Activated CD4-positive, alpha-beta T cell treated with anti-CD3 and anti-CD28 coated beads, Interleukin-2, amount 50 U/mL, for 1 hour (primary cell): ENCODE results near the gene BTBD19.
"Not testable (repeated sequence)": the region's sequence is repeated elsewhere in the genome, so short reads cannot be mapped to it uniquely, and the experiment has no call there.

Experiments used
- DNase-seq: peaks from one replicate; pipeline ENCODE4 v3.0.0-alpha.2; 2020

Gene BTBD19

GRCh38 chr1:44788120-44788860 lies 20.0 kb upstream of the BTBD19 start, which contains the start of gene BEST4:
BEST4 (minus strand) TSS chr1:44788170; CDS start chr1:44787705, 465 bp downstream.
- DNase-seq, result no peak

DNA sequence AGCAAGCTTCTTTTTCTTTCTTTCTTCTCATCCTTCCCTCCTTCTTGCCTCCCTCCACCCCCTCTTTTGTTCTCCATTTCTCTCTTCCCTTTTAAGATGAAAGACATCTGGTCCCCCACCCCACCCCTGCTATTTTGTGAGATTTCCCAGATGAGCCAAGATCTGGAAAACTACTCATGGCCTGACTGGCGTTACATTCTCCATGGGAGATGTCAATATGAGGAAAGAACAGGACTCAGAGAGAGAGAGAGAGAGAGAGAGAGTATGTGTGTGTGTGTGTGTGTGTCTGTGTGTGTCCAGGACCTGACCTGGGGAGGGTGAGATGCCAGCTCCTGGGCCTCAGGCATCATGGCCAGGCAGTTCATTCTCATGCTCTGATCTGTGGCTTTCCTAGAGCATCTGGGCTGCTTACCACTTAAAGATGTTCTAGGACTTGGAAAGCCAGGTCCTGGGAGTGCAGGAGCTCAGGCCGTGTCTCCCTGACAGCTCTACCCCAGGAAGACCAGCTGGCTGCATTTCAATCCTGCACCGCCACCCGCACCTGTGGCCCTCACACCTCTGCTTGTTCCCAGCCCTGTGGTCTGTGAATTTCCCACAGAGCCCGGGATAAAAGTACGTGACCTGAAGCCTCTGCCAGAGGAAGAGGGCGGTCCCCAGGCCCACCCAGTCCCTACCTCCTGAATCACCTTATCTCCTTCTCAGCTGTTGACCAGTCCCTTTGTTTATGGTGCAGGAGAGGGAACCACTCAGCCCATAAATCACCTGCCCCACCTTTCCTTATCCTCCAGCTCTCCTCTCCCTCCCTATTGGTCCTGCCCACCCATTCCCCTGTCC lies 17.1 kb upstream of the BTBD19 start:
- no peak for DNase-seq

DNA sequence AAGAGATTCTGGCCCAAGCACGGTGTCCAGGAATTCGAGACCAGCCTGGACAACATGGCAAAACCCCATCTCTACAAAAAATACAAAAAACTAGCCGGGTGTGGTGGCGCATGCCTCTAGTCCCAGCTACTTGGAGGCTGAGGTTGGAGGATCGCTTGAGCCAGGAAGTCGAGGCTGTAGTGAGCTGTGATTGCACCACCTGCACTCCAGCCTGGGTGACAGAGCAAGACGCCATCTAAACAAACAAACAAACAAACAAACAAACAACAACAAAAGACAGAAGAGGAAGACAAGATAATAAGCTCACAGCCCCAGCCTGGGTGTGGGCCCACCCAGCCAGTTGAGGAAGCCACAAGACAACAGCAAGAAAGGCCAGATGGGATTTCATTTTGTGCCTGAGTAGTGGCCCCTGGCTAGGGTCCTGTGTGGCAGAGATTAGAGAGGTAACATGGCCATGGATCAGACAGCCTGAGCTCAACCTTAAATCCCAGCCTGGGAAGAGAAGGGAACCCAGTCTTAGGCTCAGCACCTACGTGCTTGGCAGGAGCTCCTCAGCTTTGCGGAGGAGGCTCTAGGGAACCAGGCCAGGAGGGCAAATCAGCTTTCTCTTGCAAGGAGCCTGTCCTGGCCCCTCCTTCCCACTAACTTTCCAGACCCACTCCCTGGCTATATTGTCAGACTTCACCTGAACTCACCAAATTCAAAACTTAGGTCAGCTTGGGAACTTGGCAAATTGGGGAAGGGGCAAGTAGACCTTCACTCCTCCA lies 15.4 kb upstream of the BTBD19 start:
- DNase-seq, result no peak

GRCh38 chr1:44797886-44798285 lies 10.4 kb upstream of the BTBD19 start:
- DNase-seq, result not testable (repeated sequence)

DNA sequence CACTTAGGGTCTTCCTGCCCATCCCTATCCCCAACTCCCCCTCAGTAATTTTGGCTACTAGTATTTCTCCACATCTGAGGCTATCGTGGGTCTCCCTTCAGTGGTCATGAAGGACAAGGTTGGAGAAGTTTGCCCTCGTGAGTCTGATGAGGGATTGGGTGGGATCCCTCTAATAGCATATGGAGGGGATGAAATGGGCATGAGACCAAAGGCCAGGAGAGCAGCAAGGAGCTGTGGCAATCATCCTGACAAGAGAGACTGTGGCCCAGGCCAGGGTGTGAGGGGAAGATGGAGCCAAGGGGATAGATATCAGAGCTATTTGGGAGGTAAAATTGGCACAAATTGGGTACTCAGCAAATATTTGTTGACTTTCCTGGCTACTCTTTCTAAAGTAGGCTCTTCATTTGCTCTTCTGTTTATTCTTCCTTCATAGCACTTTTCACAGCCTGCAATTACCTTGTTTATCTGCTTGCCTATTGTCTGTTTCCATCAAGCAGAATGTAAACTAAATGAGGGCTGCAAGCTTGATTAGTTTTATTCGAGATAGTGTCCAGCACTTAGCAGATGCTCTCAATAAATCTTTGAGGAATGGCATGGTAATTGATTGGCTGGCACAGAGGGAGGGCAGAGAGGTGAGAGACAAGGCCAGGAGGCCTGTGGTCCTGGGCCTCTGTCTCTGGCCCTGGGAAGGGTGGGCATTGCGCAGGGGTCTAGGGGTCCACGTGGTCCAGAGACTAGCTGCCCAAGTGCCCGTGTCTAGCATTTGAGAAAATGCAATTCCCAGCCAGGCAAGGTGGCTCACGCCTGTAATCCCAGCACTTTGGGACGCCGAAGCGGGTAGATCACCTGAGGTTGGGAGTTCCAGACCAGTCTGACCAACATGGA lies 9.6 kb upstream of the BTBD19 start:
- no peak for DNase-seq

GRCh38 chr1:44799770-44800584 lies 8.3 kb upstream of the BTBD19 start, which contains the start of gene PLK3:
PLK3 (plus strand) TSS chr1:44800377; CDS start chr1:44800464, 87 bp downstream.
- DNase-seq, result peak; percentile 99

DNA sequence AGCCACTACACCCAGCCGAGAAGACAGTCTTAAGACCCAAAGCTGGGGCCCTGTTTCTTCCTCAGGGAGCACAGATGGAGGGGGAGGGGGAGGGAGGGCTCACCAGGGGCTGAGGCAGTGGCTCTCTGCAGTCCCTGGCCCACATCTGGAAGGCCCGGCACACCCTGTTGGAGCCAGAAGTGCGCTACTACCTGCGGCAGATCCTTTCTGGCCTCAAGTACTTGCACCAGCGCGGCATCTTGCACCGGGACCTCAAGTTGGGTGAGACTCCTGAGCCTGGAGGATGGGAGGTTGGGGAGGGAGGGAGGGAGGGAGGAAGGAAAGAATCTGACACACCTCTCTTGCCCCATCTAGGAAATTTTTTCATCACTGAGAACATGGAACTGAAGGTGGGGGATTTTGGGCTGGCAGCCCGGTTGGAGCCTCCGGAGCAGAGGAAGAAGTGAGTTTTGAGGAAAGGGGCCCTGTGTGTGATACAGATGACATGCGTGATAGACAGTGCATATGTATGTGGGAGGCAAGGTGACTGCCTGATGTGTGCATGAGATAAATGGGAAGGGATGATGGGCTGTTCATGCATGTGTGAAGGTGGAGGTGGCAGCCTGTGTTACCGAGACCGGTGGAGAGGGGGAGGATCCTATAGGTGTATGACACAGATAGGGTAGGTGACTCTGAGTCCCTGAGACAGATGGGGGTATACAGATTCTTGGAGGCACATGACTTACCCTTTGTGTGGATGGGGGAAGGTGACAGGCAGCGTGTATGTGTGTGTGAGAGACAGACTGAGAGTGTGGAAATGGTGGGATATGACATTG lies 6.6 kb upstream of the BTBD19 start:
- DNase-seq, result no peak

DNA sequence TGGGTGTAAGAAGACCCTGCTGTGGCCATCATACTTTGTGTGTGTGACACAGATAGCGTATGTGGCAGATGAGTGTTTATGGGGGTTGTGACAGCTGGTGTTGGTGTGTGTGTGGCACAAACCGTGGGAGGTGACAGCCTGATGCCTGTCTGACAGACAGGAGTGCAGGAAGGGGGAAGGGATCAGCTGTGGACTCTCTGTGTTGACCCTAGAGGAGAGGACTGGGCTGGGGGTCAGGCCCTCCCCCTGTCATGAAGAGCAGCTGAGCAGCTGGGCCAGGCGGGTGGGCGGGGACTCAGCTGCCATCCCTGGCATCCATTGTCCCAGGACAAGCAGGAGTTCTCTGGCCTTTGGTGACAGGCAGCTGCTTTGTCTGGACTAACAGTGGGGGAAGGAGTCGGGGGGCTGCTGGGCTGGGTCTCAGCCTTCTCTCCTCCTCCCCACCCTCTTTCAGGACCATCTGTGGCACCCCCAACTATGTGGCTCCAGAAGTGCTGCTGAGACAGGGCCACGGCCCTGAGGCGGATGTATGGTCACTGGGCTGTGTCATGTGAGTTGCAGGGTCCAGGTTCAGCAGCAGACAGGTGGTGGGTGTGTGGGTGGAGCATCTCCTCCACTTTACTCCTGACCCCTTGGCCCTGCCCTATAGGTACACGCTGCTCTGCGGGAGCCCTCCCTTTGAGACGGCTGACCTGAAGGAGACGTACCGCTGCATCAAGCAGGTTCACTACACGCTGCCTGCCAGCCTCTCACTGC lies 5.8 kb upstream of the BTBD19 start:
- no peak for DNase-seq

DNA sequence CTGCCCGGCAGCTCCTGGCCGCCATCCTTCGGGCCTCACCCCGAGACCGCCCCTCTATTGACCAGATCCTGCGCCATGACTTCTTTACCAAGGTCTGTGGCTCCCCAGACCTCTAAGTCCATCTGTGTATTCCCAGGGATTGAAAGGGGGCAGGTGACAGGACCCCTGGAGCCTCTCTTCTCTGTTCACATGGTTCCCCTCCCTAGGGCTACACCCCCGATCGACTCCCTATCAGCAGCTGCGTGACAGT lies 5.3 kb upstream of the BTBD19 start:
- no peak for DNase-seq

- no peak for DNase-seq
These were observed 4.8 kb upstream of the BTBD19 start for GRCh38 chr1:44803312-44804095.

DNA sequence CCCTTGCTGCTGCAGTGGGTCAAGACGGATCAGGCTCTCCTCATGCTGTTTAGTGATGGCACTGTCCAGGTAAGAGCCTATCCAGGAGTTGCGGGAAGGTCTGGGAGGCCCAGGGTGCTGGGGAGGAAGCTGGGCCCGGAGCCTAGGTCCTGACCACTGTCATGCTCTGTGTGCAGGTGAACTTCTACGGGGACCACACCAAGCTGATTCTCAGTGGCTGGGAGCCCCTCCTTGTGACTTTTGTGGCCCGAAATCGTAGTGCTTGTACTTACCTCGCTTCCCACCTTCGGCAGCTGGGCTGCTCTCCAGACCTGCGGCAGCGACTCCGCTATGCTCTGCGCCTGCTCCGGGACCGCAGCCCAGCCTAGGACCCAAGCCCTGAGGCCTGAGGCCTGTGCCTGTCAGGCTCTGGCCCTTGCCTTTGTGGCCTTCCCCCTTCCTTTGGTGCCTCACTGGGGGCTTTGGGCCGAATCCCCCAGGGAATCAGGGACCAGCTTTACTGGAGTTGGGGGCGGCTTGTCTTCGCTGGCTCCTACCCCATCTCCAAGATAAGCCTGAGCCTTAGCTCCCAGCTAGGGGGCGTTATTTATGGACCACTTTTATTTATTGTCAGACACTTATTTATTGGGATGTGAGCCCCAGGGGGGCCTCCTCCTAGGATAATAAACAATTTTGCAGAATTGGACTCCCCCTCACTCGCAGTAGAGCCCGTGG lies 2.9 kb upstream of the BTBD19 start:
- DNase-seq, result no peak

DNA sequence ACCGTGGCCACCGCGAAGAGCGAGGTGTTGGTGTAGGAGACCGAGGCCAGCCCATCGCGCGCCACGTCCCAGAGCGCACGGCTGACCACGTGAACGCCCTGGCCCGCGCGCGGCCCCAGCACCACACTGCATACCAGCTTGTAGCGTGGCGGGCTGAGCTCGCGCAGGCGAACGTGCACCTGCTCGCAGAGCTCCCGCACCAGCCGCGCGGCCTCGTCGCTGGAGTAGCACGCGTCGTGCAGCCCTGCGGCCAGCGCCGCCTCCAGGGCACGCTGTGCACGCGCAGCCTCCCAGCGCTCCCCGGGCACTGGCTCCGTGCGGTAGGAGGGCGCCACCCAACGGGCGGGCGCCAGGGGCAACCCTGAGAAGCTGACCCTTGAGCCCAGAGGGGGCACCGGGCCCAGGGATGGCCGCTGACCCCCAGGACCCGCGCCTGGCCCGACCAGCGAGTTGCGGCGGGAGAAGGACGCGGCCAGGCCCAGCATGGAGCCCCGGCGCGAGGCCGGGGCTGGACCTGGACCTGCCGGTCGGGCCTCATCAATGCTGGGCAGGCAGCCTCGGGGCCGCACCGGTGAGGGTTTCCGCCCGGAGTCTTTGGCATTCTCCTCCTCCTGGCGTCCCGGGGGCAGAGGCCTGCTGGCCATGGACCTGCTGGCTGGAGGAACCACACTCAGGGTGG lies 2.2 kb upstream of the BTBD19 start:
- DNase-seq, result no peak

DNA sequence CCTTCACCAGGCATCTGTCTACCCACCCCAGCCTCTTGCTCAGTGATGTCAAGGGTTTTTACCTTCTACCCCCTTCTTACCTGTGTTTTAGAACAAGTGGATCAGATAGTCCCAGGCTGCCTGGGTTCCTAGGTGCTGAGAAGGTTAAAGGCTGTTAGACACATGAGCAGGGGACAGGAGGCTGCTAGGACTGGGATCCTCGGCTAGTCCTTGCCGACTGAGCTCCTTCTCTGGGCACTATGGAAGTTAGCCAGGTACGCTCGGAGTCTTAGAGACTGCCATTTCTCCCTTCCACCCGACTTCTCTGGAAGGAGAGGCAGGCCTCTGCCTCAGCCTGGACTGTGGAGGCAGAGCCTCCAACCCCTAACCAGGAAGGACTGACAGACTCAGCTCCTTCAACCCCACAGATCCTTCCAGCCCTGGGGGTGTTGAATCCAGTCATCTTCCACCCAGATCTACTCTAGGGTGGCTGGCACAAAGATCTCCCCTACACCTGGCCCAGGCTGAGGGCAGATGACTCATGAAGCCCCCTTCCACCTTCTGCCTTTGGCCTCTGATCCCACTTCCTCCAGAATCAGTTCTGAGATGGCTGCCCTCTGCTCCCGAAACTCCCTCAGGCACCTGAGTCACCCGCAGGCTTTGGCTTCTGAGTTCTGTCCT lies 1.5 kb upstream of the BTBD19 start, which contains the start of gene DYNLT4:
TSS of gene DYNLT4 (minus strand) at position 648 of the 660 bp plus-strand sequence. CDS start 683 bp downstream, outside the sequence.
- peak; percentile 23 for DNase-seq

GRCh38 chr1:44807364-44808062 lies 810 bp upstream of the BTBD19 start:
- DNase-seq, result peak; percentile 96

- DNase-seq, result peak; percentile 89
These were observed 905 bp downstream of the BTBD19 start for GRCh38 chr1:44808938-44809917.
